Sciatic nerve (tissue), 2 donors: ENCODE results near the gene TTC24. TPM values are rescaled to one million over a fixed set of nuclear protein-coding genes. Genes with fewer than 3 reads are reported as not detected.
"Not testable (repeated sequence)": the region's sequence is repeated elsewhere in the genome, so short reads cannot be mapped to it uniquely, and the experiment has no call there.

Source experiments
- ATAC-seq: fragments of 200-7000 bp; cut with Tn5 transposase; one replicate; pipeline ENCODE4 v1.9.1; 2020; ENCODE audit warnings: mild to moderate bottlenecking, moderate library complexity
- DNase-seq: peaks from one replicate; pipeline ENCODE4 v3.0.0-alpha.2; 2020; ENCODE audit warnings: low spot score
- intact Hi-C: fragments of 100-400 bp; cut with DNase I; formaldehyde crosslinking; loops from one replicate; pipeline ENCODE4 v1.14.2; 2022
- total RNA-seq: library from RNA; stranded (reverse); fragmentation: NEBNext Ultra II Directional; extraction: Animal tissue kit (Norgen Biotek cat#: 25700); gene quantifications from one replicate; pipeline ENCODE4 v1.2.1, GENCODE V29; 2021
- donor health status: DM: no; HTN: no; CAD: no.
- donor health status: DM: no; HTN: no; CAD: no.

TTC24 gene
- total RNA-seq, 1 donor from 2014 or later, result not detected

GRCh38 chr1:156624814-156625435 is 45.4 kb downstream of the TTC24 start:
- no peak for DNase-seq
- intact Hi-C loops, result no loop called here
- ATAC-seq, result no peak

DNA sequence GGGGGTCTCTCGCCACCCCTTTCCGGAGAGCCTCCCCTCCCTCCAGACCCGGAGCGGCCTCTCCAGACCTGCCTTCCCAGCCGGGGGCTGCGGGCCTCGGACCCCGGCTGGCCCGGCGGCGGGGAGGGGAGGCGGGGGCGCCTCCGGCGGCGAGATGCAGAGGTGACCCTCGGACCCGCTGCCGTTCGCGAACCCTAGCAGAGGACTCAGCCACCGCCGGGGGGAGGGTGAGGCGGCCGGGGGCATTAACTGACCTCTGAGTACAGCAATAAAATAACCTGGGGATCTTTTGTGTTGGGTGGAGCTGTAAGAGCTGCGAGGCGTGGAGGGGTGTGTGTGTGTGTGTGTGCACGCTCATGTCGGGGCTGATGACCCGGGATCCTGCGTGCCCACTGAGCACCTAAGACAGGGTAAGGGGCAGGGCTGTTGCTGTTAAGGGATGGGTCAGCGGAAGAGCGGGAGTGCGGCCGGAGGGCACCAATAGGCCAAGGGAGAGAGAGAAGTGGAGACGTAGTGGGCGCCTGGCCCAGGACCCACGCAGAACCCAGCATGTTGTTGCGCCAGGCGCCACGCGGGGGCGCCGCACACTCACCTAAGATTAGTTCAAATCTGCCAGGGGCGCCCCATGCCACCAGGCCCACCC is 46.0 kb downstream of the TTC24 start:
- peak; percentile 79 for DNase-seq
- intact Hi-C loops, result loop anchor here (2.0 kb wide), 1 partner anchor 27 kb away; no protein-coding TSS in a partner anchor
- peak; percentile 66 for ATAC-seq

GRCh38 chr1:156626079-156626438 is 46.5 kb downstream of the TTC24 start:
- no peak for ATAC-seq
- intact Hi-C loops, result loop anchor here (2.0 kb wide), 1 partner anchor 27 kb away; no protein-coding TSS in a partner anchor
- DNase-seq, result no peak

- no peak for DNase-seq
- ATAC-seq, result no peak
- intact Hi-C loops, result loop anchor here (2.0 kb wide), 1 partner anchor 25 kb away; no protein-coding TSS in a partner anchor
These were observed 47.9 kb downstream of the TTC24 start for GRCh38 chr1:156627313-156627880.

- ATAC-seq (no peak), DNase-seq (no peak)
- intact Hi-C loops, result no loop called here
These were observed 50.4 kb downstream of the TTC24 start for GRCh38 chr1:156629823-156630449.

- intact Hi-C loops, DNase-seq, ATAC-seq: not testable (repeated sequence)
These were observed 51.6 kb downstream of the TTC24 start for GRCh38 chr1:156631152-156631551.

DNA sequence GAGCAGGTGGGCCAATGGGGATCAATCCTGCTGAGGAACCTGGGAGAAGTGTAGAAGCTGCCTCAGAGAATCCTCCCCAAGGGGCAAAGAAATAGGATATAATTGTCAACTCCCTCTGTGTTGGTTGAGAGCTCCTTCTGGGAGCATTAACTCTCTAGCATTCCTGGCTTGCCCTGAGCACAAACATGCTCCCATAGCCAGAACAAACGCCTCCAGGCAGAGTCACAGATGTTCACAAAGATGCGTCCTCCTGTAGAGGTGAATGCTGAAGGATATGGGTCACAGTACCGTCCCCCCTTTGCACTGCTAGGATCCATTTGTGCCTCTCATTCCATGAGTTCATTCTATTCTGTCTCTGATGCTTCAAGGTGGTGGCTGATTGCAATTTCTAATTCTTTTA is 52.8 kb downstream of the TTC24 start:
- ATAC-seq, result no peak
- no peak for DNase-seq
- intact Hi-C loops, result no loop called here

Other genes with a start within 250 kb of the TTC24 start
- gene CCT3, start 241.4 kb upstream of the TTC24 start, total RNA-seq, result 98.6 TPM
- not detected for gene TSACC, start 241.2 kb upstream of the TTC24 start, total RNA-seq
- not detected for gene RHBG, start 210.5 kb upstream of the TTC24 start, total RNA-seq
- 66.8 TPM for gene MEF2D, start 78.9 kb upstream of the TTC24 start, total RNA-seq
- 0.76 TPM for gene IQGAP3, start 7.2 kb upstream of the TTC24 start, total RNA-seq
- 47.3 TPM for gene NAXE, start 12.1 kb downstream of the TTC24 start, total RNA-seq
- 19.7 TPM for gene GPATCH4, start 21.8 kb downstream of the TTC24 start, total RNA-seq
- gene HAPLN2, start 39.7 kb downstream of the TTC24 start, total RNA-seq, result 5.5 TPM
- gene BCAN, start 62.4 kb downstream of the TTC24 start, total RNA-seq, result 0.27 TPM
- gene NES, start 97.7 kb downstream of the TTC24 start, total RNA-seq, result 126 TPM
- gene CRABP2, start 125.9 kb downstream of the TTC24 start, total RNA-seq, result 40.0 TPM
- 35.9 TPM for gene METTL25B, start 148.7 kb downstream of the TTC24 start, total RNA-seq
- 19.4 TPM for gene ISG20L2, start 149.0 kb downstream of the TTC24 start, total RNA-seq
- 59.5 TPM for gene MRPL24, start 161.4 kb downstream of the TTC24 start, total RNA-seq
- gene HDGF, start 172.0 kb downstream of the TTC24 start, total RNA-seq, result 112 TPM
- gene PRCC, start 187.8 kb downstream of the TTC24 start, total RNA-seq, result 52.8 TPM
- 1.6 TPM for gene SH2D2A, start 237.1 kb downstream of the TTC24 start, total RNA-seq